Measurements from ENCODE around the gene RNF125. TPM values are rescaled to one million over a fixed set of nuclear protein-coding genes. Genes with fewer than 3 reads are reported as not detected.
A peak's percentile ranks its signal among the peaks of the same experiment; 100 is the strongest.

Gene RNF125
- total and polyA plus RNA-seq, 9 of the 15 experiments (the other 6 are each of a cell fraction or from before 2014, with no cell fraction given): 0.01 to 0.29 (median 0.07) TPM; not detected in 1

DNA sequence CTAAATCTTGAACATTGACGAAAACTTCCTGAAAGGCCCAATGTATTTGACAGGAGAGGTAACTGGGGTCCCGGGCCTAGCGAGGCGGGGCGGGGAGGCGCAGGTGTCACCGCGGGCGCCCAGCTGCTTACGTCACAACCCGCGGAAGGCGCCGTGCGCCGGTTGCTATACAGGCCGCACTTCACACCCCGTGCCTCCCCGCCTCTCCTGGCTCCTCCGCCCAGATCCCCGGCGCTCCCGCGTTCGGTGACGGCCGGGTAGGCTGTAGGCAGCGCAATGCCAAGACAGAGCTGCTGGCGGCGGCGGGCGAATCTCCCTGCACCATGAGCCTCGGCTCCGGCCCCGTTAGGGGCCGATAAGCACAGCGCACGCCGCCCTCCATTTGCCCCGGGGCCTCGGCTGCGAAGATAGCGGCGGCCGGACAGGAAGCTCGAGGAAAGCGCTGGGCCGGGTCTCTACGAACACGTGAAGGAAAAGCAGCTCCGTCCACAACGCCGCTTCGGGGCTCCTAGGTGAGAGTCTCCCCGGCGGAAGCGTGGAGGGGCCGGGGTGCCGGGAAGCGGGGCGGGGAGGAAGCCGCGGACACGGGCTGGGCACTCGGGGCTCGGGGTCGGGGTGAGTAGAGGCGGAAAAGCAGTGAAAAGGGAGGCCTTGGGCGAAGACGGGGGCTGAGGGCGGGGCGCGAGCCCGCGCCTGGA, 73.2 kb downstream of the RNF125 start, which contains the start of gene RNF138 (continued):
- TF ChIP-seq, protein P1, sequence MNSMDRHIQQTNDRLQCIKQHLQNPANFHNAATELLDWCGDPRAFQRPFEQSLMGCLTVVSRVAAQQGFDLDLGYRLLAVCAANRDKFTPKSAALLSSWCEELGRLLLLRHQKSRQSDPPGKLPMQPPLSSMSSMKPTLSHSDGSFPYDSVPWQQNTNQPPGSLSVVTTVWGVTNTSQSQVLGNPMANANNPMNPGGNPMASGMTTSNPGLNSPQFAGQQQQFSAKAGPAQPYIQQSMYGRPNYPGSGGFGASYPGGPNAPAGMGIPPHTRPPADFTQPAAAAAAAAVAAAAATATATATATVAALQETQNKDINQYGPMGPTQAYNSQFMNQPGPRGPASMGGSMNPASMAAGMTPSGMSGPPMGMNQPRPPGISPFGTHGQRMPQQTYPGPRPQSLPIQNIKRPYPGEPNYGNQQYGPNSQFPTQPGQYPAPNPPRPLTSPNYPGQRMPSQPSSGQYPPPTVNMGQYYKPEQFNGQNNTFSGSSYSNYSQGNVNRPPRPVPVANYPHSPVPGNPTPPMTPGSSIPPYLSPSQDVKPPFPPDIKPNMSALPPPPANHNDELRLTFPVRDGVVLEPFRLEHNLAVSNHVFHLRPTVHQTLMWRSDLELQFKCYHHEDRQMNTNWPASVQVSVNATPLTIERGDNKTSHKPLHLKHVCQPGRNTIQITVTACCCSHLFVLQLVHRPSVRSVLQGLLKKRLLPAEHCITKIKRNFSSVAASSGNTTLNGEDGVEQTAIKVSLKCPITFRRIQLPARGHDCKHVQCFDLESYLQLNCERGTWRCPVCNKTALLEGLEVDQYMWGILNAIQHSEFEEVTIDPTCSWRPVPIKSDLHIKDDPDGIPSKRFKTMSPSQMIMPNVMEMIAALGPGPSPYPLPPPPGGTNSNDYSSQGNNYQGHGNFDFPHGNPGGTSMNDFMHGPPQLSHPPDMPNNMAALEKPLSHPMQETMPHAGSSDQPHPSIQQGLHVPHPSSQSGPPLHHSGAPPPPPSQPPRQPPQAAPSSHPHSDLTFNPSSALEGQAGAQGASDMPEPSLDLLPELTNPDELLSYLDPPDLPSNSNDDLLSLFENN (IDR thresholded peaks at IDR 0.05; ENCODE audit: low read depth in 2 of 2, low read length in 2 of 2): no peak
- TF ChIP-seq TAF7 (tag; IDR thresholded peaks at IDR 0.05) (0 out of 2 replicates have a peak, but pooled peaks have one; percentile 62), BRD9 (IDR thresholded peaks at IDR 0.05; ENCODE audit: low read depth, partially characterized antibody) (no peak), DNMT1 (IDR thresholded peaks at IDR 0.05) (no peak), NR2C2 (CRISPR knock-in tag; IDR thresholded peaks at IDR 0.05) (no peak), NR2C2 (tag; IDR thresholded peaks at IDR 0.05) (peak; percentile 67), FOXA1 (IDR thresholded peaks at IDR 0.05; ENCODE audit: borderline replicate concordance) (no peak), MCM3 (IDR thresholded peaks at IDR 0.05) (no peak), NFIX (CRISPR knock-in tag; IDR thresholded peaks at IDR 0.05; ENCODE audit: low read depth) (no peak), WHSC1 (IDR thresholded peaks at IDR 0.05; ENCODE audit: low read length) (no peak), SMAD3 (CRISPR knock-in tag; conservative IDR thresholded peaks at IDR 0.05) (no peak), ZFP1 (CRISPR knock-in tag; IDR thresholded peaks at IDR 0.05) (no peak)
- TF ChIP-seq, protein P2, sequence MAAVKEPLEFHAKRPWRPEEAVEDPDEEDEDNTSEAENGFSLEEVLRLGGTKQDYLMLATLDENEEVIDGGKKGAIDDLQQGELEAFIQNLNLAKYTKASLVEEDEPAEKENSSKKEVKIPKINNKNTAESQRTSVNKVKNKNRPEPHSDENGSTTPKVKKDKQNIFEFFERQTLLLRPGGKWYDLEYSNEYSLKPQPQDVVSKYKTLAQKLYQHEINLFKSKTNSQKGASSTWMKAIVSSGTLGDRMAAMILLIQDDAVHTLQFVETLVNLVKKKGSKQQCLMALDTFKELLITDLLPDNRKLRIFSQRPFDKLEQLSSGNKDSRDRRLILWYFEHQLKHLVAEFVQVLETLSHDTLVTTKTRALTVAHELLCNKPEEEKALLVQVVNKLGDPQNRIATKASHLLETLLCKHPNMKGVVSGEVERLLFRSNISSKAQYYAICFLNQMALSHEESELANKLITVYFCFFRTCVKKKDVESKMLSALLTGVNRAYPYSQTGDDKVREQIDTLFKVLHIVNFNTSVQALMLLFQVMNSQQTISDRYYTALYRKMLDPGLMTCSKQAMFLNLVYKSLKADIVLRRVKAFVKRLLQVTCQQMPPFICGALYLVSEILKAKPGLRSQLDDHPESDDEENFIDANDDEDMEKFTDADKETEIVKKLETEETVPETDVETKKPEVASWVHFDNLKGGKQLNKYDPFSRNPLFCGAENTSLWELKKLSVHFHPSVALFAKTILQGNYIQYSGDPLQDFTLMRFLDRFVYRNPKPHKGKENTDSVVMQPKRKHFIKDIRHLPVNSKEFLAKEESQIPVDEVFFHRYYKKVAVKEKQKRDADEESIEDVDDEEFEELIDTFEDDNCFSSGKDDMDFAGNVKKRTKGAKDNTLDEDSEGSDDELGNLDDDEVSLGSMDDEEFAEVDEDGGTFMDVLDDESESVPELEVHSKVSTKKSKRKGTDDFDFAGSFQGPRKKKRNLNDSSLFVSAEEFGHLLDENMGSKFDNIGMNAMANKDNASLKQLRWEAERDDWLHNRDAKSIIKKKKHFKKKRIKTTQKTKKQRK (IDR thresholded peaks at IDR 0.05; ENCODE audit: borderline replicate concordance, low read depth, low read length): no peak
- TF ChIP-seq, protein P3, sequence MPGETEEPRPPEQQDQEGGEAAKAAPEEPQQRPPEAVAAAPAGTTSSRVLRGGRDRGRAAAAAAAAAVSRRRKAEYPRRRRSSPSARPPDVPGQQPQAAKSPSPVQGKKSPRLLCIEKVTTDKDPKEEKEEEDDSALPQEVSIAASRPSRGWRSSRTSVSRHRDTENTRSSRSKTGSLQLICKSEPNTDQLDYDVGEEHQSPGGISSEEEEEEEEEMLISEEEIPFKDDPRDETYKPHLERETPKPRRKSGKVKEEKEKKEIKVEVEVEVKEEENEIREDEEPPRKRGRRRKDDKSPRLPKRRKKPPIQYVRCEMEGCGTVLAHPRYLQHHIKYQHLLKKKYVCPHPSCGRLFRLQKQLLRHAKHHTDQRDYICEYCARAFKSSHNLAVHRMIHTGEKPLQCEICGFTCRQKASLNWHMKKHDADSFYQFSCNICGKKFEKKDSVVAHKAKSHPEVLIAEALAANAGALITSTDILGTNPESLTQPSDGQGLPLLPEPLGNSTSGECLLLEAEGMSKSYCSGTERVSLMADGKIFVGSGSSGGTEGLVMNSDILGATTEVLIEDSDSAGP (CRISPR knock-in tag; IDR thresholded peaks at IDR 0.05): no peak
- TF ChIP-seq, protein P4, sequence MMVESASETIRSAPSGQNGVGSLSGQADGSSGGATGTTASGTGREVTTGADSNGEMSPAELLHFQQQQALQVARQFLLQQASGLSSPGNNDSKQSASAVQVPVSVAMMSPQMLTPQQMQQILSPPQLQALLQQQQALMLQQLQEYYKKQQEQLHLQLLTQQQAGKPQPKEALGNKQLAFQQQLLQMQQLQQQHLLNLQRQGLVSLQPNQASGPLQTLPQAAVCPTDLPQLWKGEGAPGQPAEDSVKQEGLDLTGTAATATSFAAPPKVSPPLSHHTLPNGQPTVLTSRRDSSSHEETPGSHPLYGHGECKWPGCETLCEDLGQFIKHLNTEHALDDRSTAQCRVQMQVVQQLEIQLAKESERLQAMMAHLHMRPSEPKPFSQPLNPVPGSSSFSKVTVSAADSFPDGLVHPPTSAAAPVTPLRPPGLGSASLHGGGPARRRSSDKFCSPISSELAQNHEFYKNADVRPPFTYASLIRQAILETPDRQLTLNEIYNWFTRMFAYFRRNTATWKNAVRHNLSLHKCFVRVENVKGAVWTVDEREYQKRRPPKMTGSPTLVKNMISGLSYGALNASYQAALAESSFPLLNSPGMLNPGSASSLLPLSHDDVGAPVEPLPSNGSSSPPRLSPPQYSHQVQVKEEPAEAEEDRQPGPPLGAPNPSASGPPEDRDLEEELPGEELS (CRISPR knock-in tag; IDR thresholded peaks at IDR 0.05; ENCODE audit: borderline replicate concordance): peak; percentile 75; the same call in 1 of the 2 replicates
- TF ChIP-seq, protein P5, sequence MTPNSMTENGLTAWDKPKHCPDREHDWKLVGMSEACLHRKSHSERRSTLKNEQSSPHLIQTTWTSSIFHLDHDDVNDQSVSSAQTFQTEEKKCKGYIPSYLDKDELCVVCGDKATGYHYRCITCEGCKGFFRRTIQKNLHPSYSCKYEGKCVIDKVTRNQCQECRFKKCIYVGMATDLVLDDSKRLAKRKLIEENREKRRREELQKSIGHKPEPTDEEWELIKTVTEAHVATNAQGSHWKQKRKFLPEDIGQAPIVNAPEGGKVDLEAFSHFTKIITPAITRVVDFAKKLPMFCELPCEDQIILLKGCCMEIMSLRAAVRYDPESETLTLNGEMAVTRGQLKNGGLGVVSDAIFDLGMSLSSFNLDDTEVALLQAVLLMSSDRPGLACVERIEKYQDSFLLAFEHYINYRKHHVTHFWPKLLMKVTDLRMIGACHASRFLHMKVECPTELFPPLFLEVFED (CRISPR knock-in tag; conservative IDR thresholded peaks at IDR 0.05): no peak
